Right lobe of liver (tissue), 4 donors: ENCODE measurements around the gene TMCO2.

Experiments
- POLR2A ChIP-seq: fragments of 450-650 bp; IDR thresholded peaks from one replicate; pipeline ENCODE4 v1.6.1; 2017; ENCODE audit warnings: antibody characterized with exemption, mild to moderate bottlenecking
- TF ChIP-seq, protein P1 (sequence below), 4 donors: fragments of 200-600 bp in 3 of 4; fragments of 450-650 bp in 1 of 4; IDR thresholded peaks; one replicate each; pipeline versions ENCODE4 v1.5.1 to v1.8.0; 2016 to 2022; ENCODE audit warnings: antibody characterized with exemption in 4 of 4, mild to moderate bottlenecking in 2 of 4
- donor health status: DM: no; HTN: no; CAD: no.
- donor health status: DM: no; HTN: no; CAD: no.
- donor health status: DM: no; HTN: yes; CAD: no.

DNA sequence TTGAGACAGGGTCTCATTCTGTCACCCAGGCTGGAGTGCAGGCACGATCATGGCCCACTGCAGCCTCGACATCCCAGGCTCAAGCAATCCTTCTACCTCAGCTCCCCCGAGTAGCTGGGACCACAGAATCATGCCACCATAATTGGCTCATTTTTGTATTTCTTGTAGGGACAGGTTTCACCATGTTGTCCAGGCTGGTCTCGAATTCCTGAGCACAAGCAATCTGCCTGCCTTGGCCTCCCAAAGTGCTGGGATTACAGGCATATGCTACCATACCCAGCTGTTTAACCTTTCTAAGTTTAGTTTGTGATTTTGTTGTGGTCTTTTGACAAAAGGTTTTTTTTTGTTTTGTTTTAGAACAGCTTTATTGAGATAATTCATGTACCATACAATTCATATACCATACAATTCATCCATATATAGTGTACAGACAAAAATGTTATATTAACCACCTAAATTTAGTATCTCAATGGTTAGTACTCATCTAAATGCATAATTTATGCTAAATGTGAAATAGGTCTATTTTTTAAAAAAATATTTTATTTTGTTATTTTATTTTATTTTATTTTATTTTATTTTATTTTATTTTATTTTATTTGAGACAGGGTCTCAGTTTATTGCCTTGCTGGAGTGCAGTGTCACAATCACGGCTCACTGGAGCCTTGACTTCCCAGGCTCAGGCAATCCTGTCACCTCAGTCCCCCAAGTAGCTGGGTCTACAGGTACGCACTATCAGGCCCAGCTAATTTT is 19.2 kb downstream of the TMCO2 start:
- TF ChIP-seq, protein P1, sequence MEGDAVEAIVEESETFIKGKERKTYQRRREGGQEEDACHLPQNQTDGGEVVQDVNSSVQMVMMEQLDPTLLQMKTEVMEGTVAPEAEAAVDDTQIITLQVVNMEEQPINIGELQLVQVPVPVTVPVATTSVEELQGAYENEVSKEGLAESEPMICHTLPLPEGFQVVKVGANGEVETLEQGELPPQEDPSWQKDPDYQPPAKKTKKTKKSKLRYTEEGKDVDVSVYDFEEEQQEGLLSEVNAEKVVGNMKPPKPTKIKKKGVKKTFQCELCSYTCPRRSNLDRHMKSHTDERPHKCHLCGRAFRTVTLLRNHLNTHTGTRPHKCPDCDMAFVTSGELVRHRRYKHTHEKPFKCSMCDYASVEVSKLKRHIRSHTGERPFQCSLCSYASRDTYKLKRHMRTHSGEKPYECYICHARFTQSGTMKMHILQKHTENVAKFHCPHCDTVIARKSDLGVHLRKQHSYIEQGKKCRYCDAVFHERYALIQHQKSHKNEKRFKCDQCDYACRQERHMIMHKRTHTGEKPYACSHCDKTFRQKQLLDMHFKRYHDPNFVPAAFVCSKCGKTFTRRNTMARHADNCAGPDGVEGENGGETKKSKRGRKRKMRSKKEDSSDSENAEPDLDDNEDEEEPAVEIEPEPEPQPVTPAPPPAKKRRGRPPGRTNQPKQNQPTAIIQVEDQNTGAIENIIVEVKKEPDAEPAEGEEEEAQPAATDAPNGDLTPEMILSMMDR (IDR thresholded peaks at IDR 0.05), result no peak
- TF ChIP-seq POLR2A, result no peak
